Effector memory CD8-positive, alpha-beta T cell (primary cell): Measurements from ENCODE around the gene USP2.

ENCODE experiments used
- ATAC-seq: fragments of 150-1000 bp; cut with Tn5 transposase; replicated peaks from 2 replicates; pipeline ENCODE4 v1.10.0; 2021; ENCODE audit warnings: mild to moderate bottlenecking, moderate library complexity
- DNase-seq, 3 experiments: peaks; one replicate each; pipeline ENCODE4 v3.0.0; 2021
- H3K27ac Mint-ChIP-seq, 2 donors: one replicate each; pipeline ENCODE4 v1.8.0; 2022; ENCODE audit warnings: mild to moderate bottlenecking in 2 of 2, mixed read lengths in 2 of 2, moderate library complexity in 2 of 2
- H3K27me3 Mint-ChIP-seq, 2 donors: one replicate each; pipeline ENCODE4 v1.8.0; 2022; ENCODE audit warnings: mixed read lengths in 2 of 2
- H3K36me3 Mint-ChIP-seq: one replicate; pipeline ENCODE4 v1.8.0; 2022; ENCODE audit warnings: mild to moderate bottlenecking, moderate library complexity, mixed read lengths; ENCODE audit not compliant: insufficient read depth
- H3K4me1 Mint-ChIP-seq, 2 donors: one replicate each; pipeline ENCODE4 v1.8.0; 2022; ENCODE audit warnings: low read depth in 2 of 2, mixed read lengths in 2 of 2
- H3K4me3 Mint-ChIP-seq, 2 donors: one replicate each; pipeline ENCODE4 v1.8.0; 2022; ENCODE audit warnings: mild to moderate bottlenecking in 2 of 2, mixed read lengths in 2 of 2, moderate library complexity in 2 of 2
- H3K9me3 Mint-ChIP-seq, 2 donors: one replicate each; pipeline ENCODE4 v1.8.0; 2022; ENCODE audit warnings: mixed read lengths in 2 of 2

USP2 gene

GRCh38 chr11:119322360-119322739 is 59.1 kb downstream of the USP2 start:
- Mint-ChIP-seq H3K9me3 (no peaks in the 10 kb centered on the region), H3K4me1 (peaks cover 18 to 22% of the 10 kb centered on the region in 2 donors), H3K4me3 (no peak overlapping the region), H3K27ac (no peak overlapping the region), H3K36me3 (peaks cover 13% of the 10 kb centered on the region), H3K27me3 (peaks cover 12% of the 10 kb centered on the region in 2 donors)
- DNase-seq, result no peak
- no peak for ATAC-seq

DNA sequence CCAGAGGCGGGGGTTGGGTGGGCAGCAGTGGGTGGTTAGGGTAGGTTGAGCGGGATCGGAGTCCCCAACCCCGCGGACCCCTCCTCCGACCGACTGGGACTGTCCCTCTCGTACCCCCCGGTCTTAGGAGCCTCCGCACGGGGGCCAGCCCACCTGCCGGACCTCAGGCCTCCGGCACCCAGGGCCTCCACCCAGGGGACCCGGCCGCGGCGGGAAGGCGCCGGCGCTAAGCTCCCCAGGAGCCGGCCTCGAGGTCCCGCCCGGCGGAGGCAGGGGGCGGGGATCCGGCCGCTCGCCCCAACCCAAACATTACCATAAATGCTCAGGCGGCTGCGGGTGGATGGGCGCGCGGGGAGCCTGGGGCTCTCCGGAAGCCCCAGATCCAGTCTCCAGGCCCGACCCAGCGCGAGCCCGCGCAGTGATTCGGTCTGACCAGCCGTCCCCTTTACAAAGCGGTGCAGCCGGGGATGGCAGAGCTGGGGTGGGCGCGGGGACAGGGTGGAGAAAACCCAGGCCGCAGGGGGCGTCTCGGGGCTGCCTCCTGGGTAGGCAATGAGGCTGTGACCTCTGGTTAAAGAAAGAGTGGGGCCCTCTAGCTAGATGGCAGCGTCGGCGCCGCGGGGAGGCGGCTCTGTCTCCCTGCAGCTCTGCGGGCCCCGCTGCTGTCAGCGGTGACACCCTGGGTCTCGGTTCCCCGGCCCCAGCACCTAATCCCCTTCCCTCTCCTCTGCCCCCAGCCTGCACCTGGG is 60.5 kb downstream of the USP2 start:
- Mint-ChIP-seq H3K9me3 (no peaks in the 10 kb centered on the region), H3K4me3 (peak overlapping the region; percentile 82 to 87), H3K27ac (peak overlapping the region; percentile 59 to 93), H3K4me1 (peaks cover 18 to 27% of the 10 kb centered on the region in 2 donors), H3K27me3 (peaks cover 13 to 15% of the 10 kb centered on the region in 2 donors), H3K36me3 (peaks cover 13% of the 10 kb centered on the region)
- peak; percentile 48 to 52 (median 50) for DNase-seq
- peak; percentile 63 for ATAC-seq

DNA sequence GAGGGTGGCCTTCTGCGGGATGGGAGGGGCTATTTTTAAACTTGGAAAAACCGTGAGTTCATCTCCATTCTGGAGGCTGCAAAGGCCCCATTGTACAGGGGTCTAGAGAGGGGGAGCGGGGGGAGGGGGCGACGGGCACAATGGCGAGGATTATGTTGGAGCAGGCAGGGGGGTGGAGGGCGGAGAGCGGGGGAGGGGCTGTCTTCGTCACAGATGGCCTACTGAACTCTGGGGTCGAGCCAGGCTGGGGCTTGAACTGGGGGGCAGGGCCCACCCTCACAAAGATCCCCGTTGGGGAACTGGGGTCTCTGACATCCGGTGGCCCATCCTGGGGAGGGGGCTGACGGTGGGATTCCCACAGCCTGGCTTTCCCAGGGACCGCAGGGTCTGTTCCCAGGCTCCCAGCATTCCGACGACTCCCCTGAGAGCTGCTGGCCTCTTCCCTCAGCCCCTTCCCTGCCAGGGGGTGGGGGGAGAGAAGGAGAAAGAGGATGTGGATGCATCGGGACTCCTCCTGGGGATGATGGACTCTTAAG is 61.2 kb downstream of the USP2 start:
- DNase-seq (no peak), ATAC-seq (no peak)
- peaks cover 22 to 33% of the 10 kb centered on the region in 2 donors for H3K4me1 Mint-ChIP-seq
- no peaks in the 10 kb centered on the region for H3K9me3 Mint-ChIP-seq
- peak overlapping the region; percentile 82 to 93 for H3K27ac Mint-ChIP-seq
- peak overlapping the region; percentile 75 to 82 for H3K4me3 Mint-ChIP-seq
- peaks cover 19 to 22% of the 10 kb centered on the region in 2 donors for H3K27me3 Mint-ChIP-seq
- H3K36me3 Mint-ChIP-seq, result peaks cover 19% of the 10 kb centered on the region

- DNase-seq, result no peak
- peak overlapping the region; percentile 75 to 82 for H3K4me3 Mint-ChIP-seq
- peaks cover 23% of the 10 kb centered on the region for H3K36me3 Mint-ChIP-seq
- no peaks in the 10 kb centered on the region for H3K9me3 Mint-ChIP-seq
- peaks cover 25 to 34% of the 10 kb centered on the region in 2 donors for H3K4me1 Mint-ChIP-seq
- peaks cover 24 to 27% of the 10 kb centered on the region in 2 donors for H3K27me3 Mint-ChIP-seq
- no peak for ATAC-seq
- H3K27ac Mint-ChIP-seq, result peak overlapping the region; percentile 82 to 93
These were observed 61.7 kb downstream of the USP2 start for GRCh38 chr11:119319700-119320239.

- Mint-ChIP-seq H3K4me1 (peaks cover 25 to 34% of the 10 kb centered on the region in 2 donors), H3K9me3 (no peaks in the 10 kb centered on the region), H3K27me3 (peaks cover 29 to 33% of the 10 kb centered on the region in 2 donors), H3K4me3 (peak overlapping the region; percentile 75 to 82), H3K27ac (peak overlapping the region; percentile 82 to 93), H3K36me3 (peaks cover 26% of the 10 kb centered on the region)
- ATAC-seq (no peak), DNase-seq (no peak)
These were observed 62.3 kb downstream of the USP2 start for GRCh38 chr11:119319136-119319699.

DNA sequence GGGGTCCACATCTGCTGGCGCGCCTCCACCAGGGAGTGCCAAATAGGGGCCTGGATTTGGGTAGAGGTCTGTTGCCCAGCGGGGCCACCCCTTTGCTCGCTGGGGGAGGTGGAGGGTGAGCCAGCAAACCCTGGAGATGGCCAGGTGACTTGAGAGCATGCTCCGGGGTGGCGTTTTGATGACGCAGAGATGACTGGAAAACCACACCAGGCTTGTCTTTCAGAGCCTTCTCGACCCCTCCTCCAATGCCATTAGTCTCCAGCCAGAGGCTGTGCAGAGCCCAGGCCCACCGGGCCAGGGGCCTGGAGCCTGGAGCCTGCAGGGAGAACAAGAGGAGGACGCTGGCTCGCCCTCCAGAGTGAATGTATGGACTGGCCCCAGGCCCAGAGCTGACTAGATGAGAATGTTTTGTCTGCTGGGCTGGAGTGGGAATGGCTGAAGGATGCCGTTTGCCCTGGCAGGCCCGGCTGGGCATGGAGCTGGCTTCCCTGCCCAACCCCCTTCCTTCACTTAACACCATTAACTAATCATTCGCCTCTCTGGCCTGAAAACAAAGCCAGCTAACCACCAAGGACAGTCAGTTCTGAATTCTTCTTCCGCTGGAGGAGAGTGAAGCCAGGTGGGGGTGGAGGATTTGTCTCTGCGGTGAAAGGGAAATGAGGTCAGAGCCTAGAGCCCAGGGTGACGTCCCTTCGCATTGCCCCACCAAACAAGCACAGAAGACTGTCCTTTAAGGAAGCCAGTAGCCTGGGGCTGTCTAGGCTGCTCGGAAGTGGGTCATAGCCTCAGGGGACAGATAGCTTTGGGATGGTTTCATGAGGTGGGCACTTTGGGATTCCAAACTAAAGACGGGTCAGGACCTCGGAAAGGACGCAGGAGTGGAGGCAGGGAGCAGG is 63.0 kb downstream of the USP2 start:
- peaks cover 26% of the 10 kb centered on the region for H3K36me3 Mint-ChIP-seq
- H3K27me3 Mint-ChIP-seq, result peaks cover 32 to 35% of the 10 kb centered on the region in 2 donors
- DNase-seq, result peak in 2 of 3 experiments; percentile 47 to 54

DNA sequence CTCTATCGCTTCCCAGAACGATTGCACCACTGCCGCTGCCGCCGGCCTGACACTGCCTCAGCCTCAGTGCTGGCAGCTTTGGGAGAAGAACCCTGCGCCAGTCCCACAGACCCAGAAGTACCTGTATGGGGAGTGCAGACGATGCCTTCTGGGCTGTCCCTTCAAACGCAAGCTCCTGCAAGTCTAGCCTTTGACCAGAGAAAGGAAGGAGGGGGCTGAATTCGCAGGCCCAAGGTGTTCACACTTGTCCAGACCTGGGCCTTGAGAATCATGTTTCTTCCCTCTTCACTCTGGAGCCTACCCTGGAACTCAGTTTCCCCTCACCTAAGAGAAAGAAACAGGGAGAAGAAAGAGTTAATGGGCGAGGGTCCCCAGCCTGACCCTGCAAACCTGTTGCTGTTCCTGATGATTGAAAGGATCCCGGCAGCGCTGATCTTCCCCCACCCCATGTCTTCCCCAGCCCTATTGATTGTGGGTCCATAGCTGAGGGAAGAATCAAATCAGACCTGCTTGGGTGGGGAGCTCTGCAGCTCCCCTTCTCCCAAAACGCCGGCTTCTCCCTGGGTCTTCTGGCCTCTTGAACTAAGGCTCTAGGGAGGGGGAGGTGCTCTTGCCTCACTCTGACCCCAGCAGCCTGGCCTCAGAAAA is 63.8 kb downstream of the USP2 start:
- Mint-ChIP-seq H3K27me3 (peaks cover 32 to 36% of the 10 kb centered on the region in 2 donors), H3K4me3 (peak overlapping the region in 1 of 2 donors; percentile 29), H3K9me3 (no peaks in the 10 kb centered on the region), H3K4me1 (peaks cover 19 to 31% of the 10 kb centered on the region in 2 donors), H3K27ac (peak overlapping the region in 1 of 2 donors; percentile 93), H3K36me3 (peaks cover 26% of the 10 kb centered on the region)
- ATAC-seq (no peak), DNase-seq (no peak)

More for the DNA sequence above, 63.0 kb downstream of the USP2 start:
- Mint-ChIP-seq H3K9me3 (no peaks in the 10 kb centered on the region), H3K27ac (peak overlapping the region; percentile 82 to 93), H3K4me3 (peak overlapping the region; percentile 75 to 82), H3K4me1 (peaks cover 22 to 31% of the 10 kb centered on the region in 2 donors)
- ATAC-seq, result peak; percentile 61

GRCh38 chr11:119316729-119317591 is 64.5 kb downstream of the USP2 start, which contains the start of gene MCAM:
TSS of gene MCAM (minus strand) at chr11:119317130. CDS start at chr11:119317101, 29 bp downstream.
- peak within 1 kb of the TSS; percentile 61 to 77 for H3K4me3 Mint-ChIP-seq
- H3K27ac Mint-ChIP-seq, result peak within 1 kb of the TSS in 1 of 2 donors; percentile 29
- peaks cover 19 to 31% of the 10 kb centered on the region in 2 donors for H3K4me1 Mint-ChIP-seq
- peaks cover 20% of the 10 kb centered on the region for H3K36me3 Mint-ChIP-seq
- DNase-seq (no peak), ATAC-seq (no peak)
- peaks cover 32 to 44% of the 10 kb centered on the region in 2 donors for H3K27me3 Mint-ChIP-seq
- no peaks in the 10 kb centered on the region for H3K9me3 Mint-ChIP-seq

- ATAC-seq (no peak), DNase-seq (no peak)
- H3K27ac Mint-ChIP-seq, result peak overlapping the region in 1 of 2 donors; percentile 29
- H3K4me3 Mint-ChIP-seq, result peak overlapping the region; percentile 61 to 77
- H3K4me1 Mint-ChIP-seq, result peaks cover 13 to 25% of the 10 kb centered on the region in 2 donors
- peaks cover 32 to 44% of the 10 kb centered on the region in 2 donors for H3K27me3 Mint-ChIP-seq
- no peaks in the 10 kb centered on the region for H3K9me3 Mint-ChIP-seq
- H3K36me3 Mint-ChIP-seq, result peaks cover 20% of the 10 kb centered on the region
These were observed 65.3 kb downstream of the USP2 start for GRCh38 chr11:119316016-119316728.

- Mint-ChIP-seq H3K27me3 (peaks cover 32 to 44% of the 10 kb centered on the region in 2 donors), H3K4me1 (peaks cover 12 to 25% of the 10 kb centered on the region in 2 donors), H3K4me3 (peak overlapping the region; percentile 61 to 77), H3K27ac (peak overlapping the region in 1 of 2 donors; percentile 29), H3K9me3 (no peaks in the 10 kb centered on the region), H3K36me3 (peaks cover 20% of the 10 kb centered on the region)
- DNase-seq (peak; percentile 35 to 41 (median 38)), ATAC-seq (peak; percentile 59)
These were observed 66.1 kb downstream of the USP2 start for GRCh38 chr11:119315131-119316015.
